PC-9 (cell line): ENCODE measurements around the gene ASMT. TPM values are rescaled to one million over a fixed set of nuclear protein-coding genes. Genes with fewer than 3 reads are reported as not detected.

Source experiments
- BruUV-seq: library from RNA; stranded (reverse); fragments of 400-500 nt; replicated peaks from 2 replicates; lab custom pipeline; 2021; lab: Mats Ljungman, UMichigan
- CTCF ChIA-PET: fragments of 300-600 bp; sonication (Branson Sonifier 250); formaldehyde crosslinking; loops from one replicate; lab custom pipeline; 2022; ENCODE audit warnings: antibody characterized with exemption; lab: Charles Lee
- POLR2A ChIA-PET: fragments of 300-600 bp; sonication (Branson Sonifier 250); formaldehyde crosslinking; loops from one replicate; lab custom pipeline; 2022; ENCODE audit warnings: antibody characterized with exemption; ENCODE audit not compliant: unreplicated experiment; lab: Charles Lee
- DNase-seq, 2 experiments: peaks; one replicate each; pipeline versions ENCODE4 v3.0.0 to v3.0.0-alpha.2; 2015 to 2022; ENCODE audit warnings: mixed read lengths in 1 of 2
- H2AFZ ChIP-seq: fragments of 200-600 bp; sonication (generic); 2 replicates; pipeline ENCODE4 v1.8.1; 2017; ENCODE audit warnings: antibody characterized with exemption
- H3F3A ChIP-seq: fragments of 200-600 bp; sonication (generic); 2 replicates; pipeline ENCODE4 v1.8.1; 2017; ENCODE audit warnings: antibody characterized with exemption, mild to moderate bottlenecking, low read depth; ENCODE audit not compliant: insufficient read depth
- H3K27ac ChIP-seq: fragments of 200-600 bp; sonication (generic); 2 replicates; pipeline ENCODE4 v1.6.1; 2016; ENCODE audit warnings: mixed run types
- H3K27me3 ChIP-seq: fragments of 200-600 bp; sonication (generic); 2 replicates; pipeline ENCODE4 v1.6.1; 2016; ENCODE audit warnings: low read depth, mixed run types; ENCODE audit not compliant: insufficient read depth
- H3K36me3 ChIP-seq: fragments of 200-600 bp; sonication (generic); 2 replicates; pipeline ENCODE4 v1.6.1; 2016; ENCODE audit warnings: low read depth, mixed run types
- H3K4me1 ChIP-seq: fragments of 200-600 bp; sonication (generic); replicated peaks from 2 replicates; pipeline ENCODE4 v1.6.1; 2016; ENCODE audit warnings: mixed run types; ENCODE audit not compliant: insufficient read depth
- H3K4me2 ChIP-seq: fragments of 200-600 bp; sonication (generic); 2 replicates; pipeline ENCODE4 v1.6.1; 2017; ENCODE audit warnings: mixed run types
- H3K4me3 ChIP-seq: fragments of 200-600 bp; sonication (generic); 2 replicates; pipeline ENCODE4 v1.6.1; 2016; ENCODE audit warnings: mixed run types
- H3K79me2 ChIP-seq: fragments of 200-600 bp; sonication (generic); 2 replicates; pipeline ENCODE4 v1.6.1; 2017; ENCODE audit warnings: low read depth, mixed run types
- H3K9me2 ChIP-seq: fragments of 200-600 bp; sonication (generic); 2 replicates; pipeline ENCODE4 v1.8.1; 2017; ENCODE audit warnings: mild to moderate bottlenecking; ENCODE audit not compliant: insufficient read depth
- H3K9me3 ChIP-seq: fragments of 200-600 bp; sonication (generic); 2 replicates; pipeline ENCODE4 v1.8.1; 2016; ENCODE audit warnings: low read depth; ENCODE audit not compliant: insufficient read depth
- H4K20me1 ChIP-seq: fragments of 200-600 bp; sonication (generic); 2 replicates; pipeline ENCODE4 v1.8.1; 2017; ENCODE audit not compliant: insufficient read depth
- EZH2 ChIP-seq: fragments of 200-600 bp; sonication (generic); IDR thresholded peaks from 2 replicates; pipeline ENCODE4 v1.8.0; 2017; ENCODE audit warnings: antibody characterized with exemption, low read depth
- intact Hi-C: fragments of 100-400 bp; cut with micrococcal nuclease; formaldehyde crosslinking; loops from one replicate; pipeline ENCODE4 v1.10.0; 2022; ENCODE audit not compliant: unreplicated experiment
- total RNA-seq: library from RNA; stranded (reverse); gene quantifications from 2 replicates; pipeline ENCODE4 v1.2.3, GENCODE V29; 2021
- TF ChIP-seq, protein P1 (sequence below): fragments of 200-600 bp; sonication (generic); conservative IDR thresholded peaks from 2 replicates; pipeline ENCODE4 v1.6.1; 2017; ENCODE audit warnings: mixed run types, antibody characterized with exemption, mild to moderate bottlenecking, moderate library complexity

Gene ASMT
- total RNA-seq, 1 experiment from 2014 or later, result not detected

DNA sequence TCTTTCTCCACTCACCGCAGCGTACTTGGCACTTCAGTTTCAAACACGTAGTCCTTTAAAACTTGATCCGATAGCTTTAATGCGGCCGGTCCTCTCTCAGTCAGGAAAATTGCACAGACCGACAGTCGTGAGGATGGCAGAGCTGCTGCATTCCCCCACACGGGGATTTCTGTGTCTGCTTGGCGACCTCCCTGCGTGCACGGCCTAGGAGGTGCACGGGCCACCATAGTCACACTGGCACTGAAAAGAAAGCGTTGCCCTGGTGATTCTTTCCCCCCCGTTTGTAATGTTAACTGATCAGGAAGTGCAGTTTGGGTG lies 13.1 kb upstream of the ASMT start:
- intact Hi-C loops, result no loop called here
- POLR2A ChIA-PET, result no interaction called here
- 0 out of 2 replicates have a peak, but pooled peaks cover 9% of the 10 kb centered on the region for H3K79me2 ChIP-seq

DNA sequence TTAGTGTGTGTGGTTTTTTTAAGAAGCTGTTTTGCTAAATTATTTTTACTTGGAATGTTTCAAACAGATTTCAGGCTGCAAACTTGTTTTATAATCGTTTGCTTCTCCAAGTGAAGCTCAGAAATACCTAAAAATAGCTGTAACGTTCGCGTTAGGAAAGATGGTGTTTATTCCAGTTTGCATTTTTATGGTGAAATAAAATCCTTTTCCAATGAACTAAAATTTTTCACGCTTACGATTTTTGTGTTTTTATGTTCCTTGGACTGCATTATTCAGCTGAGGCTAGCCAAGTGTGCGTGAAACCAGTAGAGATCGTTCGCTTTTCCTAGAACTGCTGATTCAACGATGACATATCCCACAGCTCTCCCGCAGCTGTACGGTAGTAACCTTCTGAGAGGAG lies 12.6 kb upstream of the ASMT start:
- H3K79me2 ChIP-seq, result 0 out of 2 replicates have a peak, but pooled peaks cover 5% of the 10 kb centered on the region
- POLR2A ChIA-PET, result no interaction called here
- H3K9me3 ChIP-seq, result no peaks in the 10 kb centered on the region
- H3F3A ChIP-seq, result no peaks in the 10 kb centered on the region; the same call in 1 of the 2 replicates
- H3K4me2 ChIP-seq, result no peak overlapping the region
- no TSS peak for BruUV-seq
- DNase-seq, result no peak
- CTCF ChIA-PET, result no interaction called here
- H3K4me3 ChIP-seq, result no peak overlapping the region
- H3K27me3 ChIP-seq, result no peaks in the 10 kb centered on the region
- H2AFZ ChIP-seq, result no peak overlapping the region
- H3K4me1 ChIP-seq, result no peaks in the 10 kb centered on the region
- H3K27ac ChIP-seq, result no peak overlapping the region
- intact Hi-C loops, result no loop called here
- peaks cover 37% of the 10 kb centered on the region for H4K20me1 ChIP-seq
- peaks cover 5% of the 10 kb centered on the region; the same call in 1 of the 2 replicates for H3K36me3 ChIP-seq
- TF ChIP-seq, protein P1, sequence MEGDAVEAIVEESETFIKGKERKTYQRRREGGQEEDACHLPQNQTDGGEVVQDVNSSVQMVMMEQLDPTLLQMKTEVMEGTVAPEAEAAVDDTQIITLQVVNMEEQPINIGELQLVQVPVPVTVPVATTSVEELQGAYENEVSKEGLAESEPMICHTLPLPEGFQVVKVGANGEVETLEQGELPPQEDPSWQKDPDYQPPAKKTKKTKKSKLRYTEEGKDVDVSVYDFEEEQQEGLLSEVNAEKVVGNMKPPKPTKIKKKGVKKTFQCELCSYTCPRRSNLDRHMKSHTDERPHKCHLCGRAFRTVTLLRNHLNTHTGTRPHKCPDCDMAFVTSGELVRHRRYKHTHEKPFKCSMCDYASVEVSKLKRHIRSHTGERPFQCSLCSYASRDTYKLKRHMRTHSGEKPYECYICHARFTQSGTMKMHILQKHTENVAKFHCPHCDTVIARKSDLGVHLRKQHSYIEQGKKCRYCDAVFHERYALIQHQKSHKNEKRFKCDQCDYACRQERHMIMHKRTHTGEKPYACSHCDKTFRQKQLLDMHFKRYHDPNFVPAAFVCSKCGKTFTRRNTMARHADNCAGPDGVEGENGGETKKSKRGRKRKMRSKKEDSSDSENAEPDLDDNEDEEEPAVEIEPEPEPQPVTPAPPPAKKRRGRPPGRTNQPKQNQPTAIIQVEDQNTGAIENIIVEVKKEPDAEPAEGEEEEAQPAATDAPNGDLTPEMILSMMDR, result no peak
- TF ChIP-seq EZH2, result no peak
- H3K9me2 ChIP-seq, result no peaks in the 10 kb centered on the region

More for the DNA sequence above, 13.1 kb upstream of the ASMT start:
- no peak for TF ChIP-seq EZH2
- TF ChIP-seq, protein P1, result no peak
- Histone ChIP-seq H3K9me3 (no peaks in the 10 kb centered on the region), H3K4me2 (no peak overlapping the region), H3K9me2 (no peaks in the 10 kb centered on the region), H2AFZ (no peak overlapping the region), H4K20me1 (peaks cover 42% of the 10 kb centered on the region), H3K27ac (no peak overlapping the region), H3K4me1 (no peaks in the 10 kb centered on the region), H3K4me3 (no peak overlapping the region), H3K36me3 (peaks cover 5% of the 10 kb centered on the region; the same call in 1 of the 2 replicates), H3K27me3 (no peaks in the 10 kb centered on the region), H3F3A (no peaks in the 10 kb centered on the region; the same call in 1 of the 2 replicates)
- CTCF ChIA-PET, result no interaction called here
- no peak for DNase-seq
- no TSS peak for BruUV-seq

DNA sequence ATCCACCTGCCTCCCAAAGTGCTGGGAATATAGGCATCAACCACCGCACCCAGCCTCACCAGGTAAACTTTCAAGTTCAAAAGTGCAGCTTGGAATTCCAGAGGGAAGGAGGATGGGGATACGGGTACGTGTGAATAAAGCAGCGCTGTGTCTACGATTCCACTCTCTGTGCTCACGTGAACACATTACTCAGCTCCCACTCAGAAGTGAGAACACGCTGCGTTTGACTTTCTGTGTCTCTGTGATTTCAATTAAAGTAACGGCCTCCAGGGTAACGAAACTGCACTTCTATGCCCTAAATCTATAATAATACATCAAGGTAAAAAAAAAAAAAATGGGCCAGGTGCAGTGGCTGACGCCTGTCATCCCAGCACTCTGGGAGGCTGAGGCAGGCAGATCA lies 8.4 kb upstream of the ASMT start:
- no peaks in the 10 kb centered on the region for H3K9me3 ChIP-seq
- POLR2A ChIA-PET, result no interaction called here
- TF ChIP-seq, protein P1, result no peak
- TF ChIP-seq EZH2, result no peak
- DNase-seq, result no peak
- H3K4me3 ChIP-seq, result no peak overlapping the region
- H3K27me3 ChIP-seq, result no peaks in the 10 kb centered on the region
- H3K4me2 ChIP-seq, result no peak overlapping the region
- H2AFZ ChIP-seq, result no peak overlapping the region
- peaks cover 23% of the 10 kb centered on the region for H4K20me1 ChIP-seq
- CTCF ChIA-PET, result no interaction called here
- intact Hi-C loops, result no loop called here
- no peaks in the 10 kb centered on the region for H3K4me1 ChIP-seq
- no peak overlapping the region for H3K27ac ChIP-seq
- peaks cover 5% of the 10 kb centered on the region; the same call in 1 of the 2 replicates for H3K36me3 ChIP-seq
- H3F3A ChIP-seq, result no peaks in the 10 kb centered on the region; the same call in 1 of the 2 replicates
- no TSS peak for BruUV-seq
- H3K9me2 ChIP-seq, result no peaks in the 10 kb centered on the region
- 0 out of 2 replicates have a peak, but pooled peaks cover 5% of the 10 kb centered on the region for H3K79me2 ChIP-seq
